SKM-1 treated with dmso at 0.1 percent for 144 hours (cell line): ENCODE data around the gene NSUN6.
"Not testable (repeated sequence)": the region's sequence is repeated elsewhere in the genome, so short reads cannot be mapped to it uniquely, and the experiment has no call there.

Experiments
- DNase-seq: peaks from one replicate; lab custom pipeline; 2025; ENCODE audit not compliant: unreplicated experiment; lab: John Stamatoyannopoulos, UW

The NSUN6 gene

GRCh38 chr10:18611168-18611567 lies 40.2 kb downstream of the NSUN6 start:
- no peak for DNase-seq

- DNase-seq: no peak
Observed at GRCh38 chr10:18610517-18610916, 40.9 kb downstream of the NSUN6 start.

- no peak for DNase-seq
Observed at GRCh38 chr10:18608596-18608995, 42.8 kb downstream of the NSUN6 start.

- no peak for DNase-seq
Observed at GRCh38 chr10:18607503-18608378, 43.6 kb downstream of the NSUN6 start.

GRCh38 chr10:18606051-18606695 lies 45.2 kb downstream of the NSUN6 start:
- DNase-seq: no peak

- no peak for DNase-seq
Observed at GRCh38 chr10:18601321-18601720, 50.1 kb downstream of the NSUN6 start.

GRCh38 chr10:18599392-18599791 lies 52.0 kb downstream of the NSUN6 start:
- no peak for DNase-seq

GRCh38 chr10:18594574-18595156 lies 56.7 kb downstream of the NSUN6 start:
- DNase-seq: no peak

GRCh38 chr10:18591141-18591540 lies 60.2 kb downstream of the NSUN6 start:
- not testable (repeated sequence) for DNase-seq

GRCh38 chr10:18586637-18587036 lies 64.8 kb downstream of the NSUN6 start:
- DNase-seq: not testable (repeated sequence)

GRCh38 chr10:18583575-18584270 lies 67.7 kb downstream of the NSUN6 start:
- no peak for DNase-seq

GRCh38 chr10:18582803-18583202 lies 68.6 kb downstream of the NSUN6 start:
- DNase-seq: no peak

- DNase-seq: no peak
Observed at GRCh38 chr10:18577823-18578685, 73.3 kb downstream of the NSUN6 start.

GRCh38 chr10:18576586-18576985 lies 74.8 kb downstream of the NSUN6 start:
- no peak for DNase-seq

- no peak for DNase-seq
Observed at GRCh38 chr10:18572959-18573561, 78.3 kb downstream of the NSUN6 start.

GRCh38 chr10:18571780-18572179 lies 79.6 kb downstream of the NSUN6 start:
- no peak for DNase-seq

- no peak for DNase-seq
Observed at GRCh38 chr10:18571076-18571475, 80.3 kb downstream of the NSUN6 start.

- not testable (repeated sequence) for DNase-seq
Observed at GRCh38 chr10:18570386-18570785, 81.0 kb downstream of the NSUN6 start.

- no peak for DNase-seq
Observed at GRCh38 chr10:18567343-18567856, 84.0 kb downstream of the NSUN6 start.

GRCh38 chr10:18566177-18566576 lies 85.2 kb downstream of the NSUN6 start:
- DNase-seq: no peak
